Activated naive CD8-positive, alpha-beta T cell (primary cell): Measurements from ENCODE around the gene ARHGEF12.

Source experiments
- H3K27ac Mint-ChIP-seq: one replicate; pipeline ENCODE4 v1.8.0; 2021; ENCODE audit warnings: mixed read lengths
- H3K27me3 Mint-ChIP-seq: one replicate; pipeline ENCODE4 v1.8.0; 2021; ENCODE audit warnings: mixed read lengths
- H3K36me3 Mint-ChIP-seq: one replicate; pipeline ENCODE4 v1.8.0; 2021; ENCODE audit warnings: mixed read lengths
- H3K4me1 Mint-ChIP-seq: one replicate; pipeline ENCODE4 v1.8.0; 2021; ENCODE audit warnings: low read depth, mixed read lengths
- H3K4me3 Mint-ChIP-seq: one replicate; pipeline ENCODE4 v1.8.0; 2021; ENCODE audit warnings: mild to moderate bottlenecking, mixed read lengths
- H3K9me3 Mint-ChIP-seq: one replicate; pipeline ENCODE4 v1.8.0; 2021; ENCODE audit warnings: low read depth, mixed read lengths

ARHGEF12 gene

GRCh38 chr11:120383518-120384155, 47.4 kb downstream of the ARHGEF12 start:
- Mint-ChIP-seq H3K9me3 (peaks cover 3% of the 10 kb centered on the region), H3K4me3 (no peak overlapping the region), H3K27ac (no peak overlapping the region), H3K4me1 (no peaks in the 10 kb centered on the region), H3K36me3 (peaks cover 2% of the 10 kb centered on the region), H3K27me3 (peaks cover 8% of the 10 kb centered on the region)

GRCh38 chr11:120384476-120384875, 48.3 kb downstream of the ARHGEF12 start:
- H3K4me1 Mint-ChIP-seq: no peaks in the 10 kb centered on the region
- peaks cover 8% of the 10 kb centered on the region for H3K27me3 Mint-ChIP-seq
- no peaks in the 10 kb centered on the region for H3K36me3 Mint-ChIP-seq
- no peaks in the 10 kb centered on the region for H3K9me3 Mint-ChIP-seq
- H3K27ac Mint-ChIP-seq: no peak overlapping the region
- H3K4me3 Mint-ChIP-seq: no peak overlapping the region

GRCh38 chr11:120385110-120385509, 48.9 kb downstream of the ARHGEF12 start:
- H3K27ac Mint-ChIP-seq: no peak overlapping the region
- H3K27me3 Mint-ChIP-seq: peaks cover 12% of the 10 kb centered on the region
- H3K9me3 Mint-ChIP-seq: no peaks in the 10 kb centered on the region
- H3K4me1 Mint-ChIP-seq: no peaks in the 10 kb centered on the region
- peaks cover 3% of the 10 kb centered on the region for H3K36me3 Mint-ChIP-seq
- H3K4me3 Mint-ChIP-seq: no peak overlapping the region

GRCh38 chr11:120385655-120386054, 49.4 kb downstream of the ARHGEF12 start:
- H3K9me3 Mint-ChIP-seq: no peaks in the 10 kb centered on the region
- peaks cover 15% of the 10 kb centered on the region for H3K27me3 Mint-ChIP-seq
- no peak overlapping the region for H3K4me3 Mint-ChIP-seq
- no peaks in the 10 kb centered on the region for H3K4me1 Mint-ChIP-seq
- H3K27ac Mint-ChIP-seq: no peak overlapping the region
- peaks cover 3% of the 10 kb centered on the region for H3K36me3 Mint-ChIP-seq

GRCh38 chr11:120386318-120386717, 50.1 kb downstream of the ARHGEF12 start:
- peaks cover 3% of the 10 kb centered on the region for H3K36me3 Mint-ChIP-seq
- H3K27ac Mint-ChIP-seq: no peak overlapping the region
- no peaks in the 10 kb centered on the region for H3K4me1 Mint-ChIP-seq
- peaks cover 15% of the 10 kb centered on the region for H3K27me3 Mint-ChIP-seq
- H3K4me3 Mint-ChIP-seq: no peak overlapping the region
- H3K9me3 Mint-ChIP-seq: no peaks in the 10 kb centered on the region

GRCh38 chr11:120386774-120387371, 50.7 kb downstream of the ARHGEF12 start:
- H3K9me3 Mint-ChIP-seq: no peaks in the 10 kb centered on the region
- H3K4me3 Mint-ChIP-seq: no peak overlapping the region
- H3K27me3 Mint-ChIP-seq: peaks cover 15% of the 10 kb centered on the region
- peaks cover 3% of the 10 kb centered on the region for H3K36me3 Mint-ChIP-seq
- no peak overlapping the region for H3K27ac Mint-ChIP-seq
- no peaks in the 10 kb centered on the region for H3K4me1 Mint-ChIP-seq

- Mint-ChIP-seq H3K4me1 (no peaks in the 10 kb centered on the region), H3K4me3 (no peak overlapping the region), H3K27me3 (peaks cover 18% of the 10 kb centered on the region), H3K36me3 (peaks cover 3% of the 10 kb centered on the region), H3K9me3 (no peaks in the 10 kb centered on the region), H3K27ac (no peak overlapping the region)
These were observed 52.0 kb downstream of the ARHGEF12 start for GRCh38 chr11:120388261-120388660.

GRCh38 chr11:120389693-120390584, 53.7 kb downstream of the ARHGEF12 start:
- Mint-ChIP-seq H3K27me3 (peaks cover 19% of the 10 kb centered on the region), H3K36me3 (peaks cover 3% of the 10 kb centered on the region), H3K4me3 (no peak overlapping the region), H3K9me3 (no peaks in the 10 kb centered on the region), H3K4me1 (no peaks in the 10 kb centered on the region), H3K27ac (no peak overlapping the region)

- peaks cover 23% of the 10 kb centered on the region for H3K27me3 Mint-ChIP-seq
- peaks cover 3% of the 10 kb centered on the region for H3K36me3 Mint-ChIP-seq
- H3K4me3 Mint-ChIP-seq: no peak overlapping the region
- H3K4me1 Mint-ChIP-seq: no peaks in the 10 kb centered on the region
- no peak overlapping the region for H3K27ac Mint-ChIP-seq
- H3K9me3 Mint-ChIP-seq: no peaks in the 10 kb centered on the region
These were observed 54.3 kb downstream of the ARHGEF12 start for GRCh38 chr11:120390585-120390922.

- H3K4me3 Mint-ChIP-seq: no peak overlapping the region
- H3K9me3 Mint-ChIP-seq: no peaks in the 10 kb centered on the region
- no peaks in the 10 kb centered on the region for H3K4me1 Mint-ChIP-seq
- H3K36me3 Mint-ChIP-seq: peaks cover 3% of the 10 kb centered on the region
- H3K27me3 Mint-ChIP-seq: peaks cover 27% of the 10 kb centered on the region
- H3K27ac Mint-ChIP-seq: no peak overlapping the region
These were observed 55.1 kb downstream of the ARHGEF12 start for GRCh38 chr11:120391292-120391691.

- Mint-ChIP-seq H3K27ac (no peak overlapping the region), H3K27me3 (peaks cover 25% of the 10 kb centered on the region), H3K9me3 (no peaks in the 10 kb centered on the region), H3K4me1 (no peaks in the 10 kb centered on the region), H3K36me3 (peaks cover 3% of the 10 kb centered on the region), H3K4me3 (no peak overlapping the region)
These were observed 55.6 kb downstream of the ARHGEF12 start for GRCh38 chr11:120391854-120392253.

- Mint-ChIP-seq H3K4me1 (no peaks in the 10 kb centered on the region), H3K4me3 (no peak overlapping the region)
These were observed 56.1 kb downstream of the ARHGEF12 start for GRCh38 chr11:120392314-120392713.

GRCh38 chr11:120392793-120393192, 56.6 kb downstream of the ARHGEF12 start:
- peaks cover 3% of the 10 kb centered on the region for H3K36me3 Mint-ChIP-seq
- no peak overlapping the region for H3K4me3 Mint-ChIP-seq
- H3K27ac Mint-ChIP-seq: no peak overlapping the region
- peaks cover 25% of the 10 kb centered on the region for H3K27me3 Mint-ChIP-seq
- no peaks in the 10 kb centered on the region for H3K9me3 Mint-ChIP-seq
- no peaks in the 10 kb centered on the region for H3K4me1 Mint-ChIP-seq

More at GRCh38 chr11:120392314-120392713, 56.1 kb downstream of the ARHGEF12 start:
- peaks cover 3% of the 10 kb centered on the region for H3K36me3 Mint-ChIP-seq
- no peak overlapping the region for H3K27ac Mint-ChIP-seq
- H3K9me3 Mint-ChIP-seq: no peaks in the 10 kb centered on the region
- H3K27me3 Mint-ChIP-seq: peaks cover 25% of the 10 kb centered on the region

GRCh38 chr11:120394119-120394518, 57.9 kb downstream of the ARHGEF12 start:
- H3K4me1 Mint-ChIP-seq: no peaks in the 10 kb centered on the region
- H3K4me3 Mint-ChIP-seq: no peak overlapping the region
- peaks cover 21% of the 10 kb centered on the region for H3K27me3 Mint-ChIP-seq
- no peaks in the 10 kb centered on the region for H3K9me3 Mint-ChIP-seq
- H3K36me3 Mint-ChIP-seq: peaks cover 3% of the 10 kb centered on the region
- H3K27ac Mint-ChIP-seq: no peak overlapping the region

GRCh38 chr11:120395778-120396177, 59.6 kb downstream of the ARHGEF12 start:
- Mint-ChIP-seq H3K27me3 (peaks cover 18% of the 10 kb centered on the region), H3K27ac (no peak overlapping the region), H3K9me3 (no peaks in the 10 kb centered on the region), H3K4me1 (no peaks in the 10 kb centered on the region), H3K4me3 (no peak overlapping the region), H3K36me3 (no peaks in the 10 kb centered on the region)
